SIG-M5 (cell line): ENCODE results near the gene HP1BP3.
"Not testable (repeated sequence)": the region's sequence is repeated elsewhere in the genome, so short reads cannot be mapped to it uniquely, and the experiment has no call there.

Source experiments
- DNase-seq: peaks from one replicate; lab custom pipeline; 2025; lab: John Stamatoyannopoulos, UW

The HP1BP3 gene

GRCh38 chr1:20787029-20787839, at the start of gene HP1BP3:
Gene HP1BP3, minus strand, starts transcription at chr1:20787307. Its CDS starts 6,867 bp downstream, at chr1:20780440.
- DNase-seq = no peak

DNA sequence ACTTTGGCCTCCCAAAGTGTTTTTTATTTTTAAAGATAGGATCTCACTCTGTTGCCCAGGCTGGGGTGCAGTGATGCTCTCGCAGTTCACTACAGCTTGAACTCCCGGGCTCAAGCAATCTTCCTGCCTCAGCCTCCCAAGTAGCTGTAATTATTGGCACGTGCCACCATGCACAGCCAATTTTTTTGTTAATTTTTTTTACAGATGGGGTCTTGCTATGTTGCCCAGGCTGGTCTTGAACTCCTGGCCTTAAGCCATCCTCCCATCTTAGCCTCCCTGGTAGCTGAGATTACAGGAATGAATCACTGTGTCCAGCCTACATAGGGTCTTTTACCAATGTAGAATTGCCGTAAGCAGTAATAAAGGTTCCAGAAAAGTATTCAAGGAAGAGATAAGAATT, 49.1 kb upstream of the HP1BP3 start:
- DNase-seq = no peak

DNA sequence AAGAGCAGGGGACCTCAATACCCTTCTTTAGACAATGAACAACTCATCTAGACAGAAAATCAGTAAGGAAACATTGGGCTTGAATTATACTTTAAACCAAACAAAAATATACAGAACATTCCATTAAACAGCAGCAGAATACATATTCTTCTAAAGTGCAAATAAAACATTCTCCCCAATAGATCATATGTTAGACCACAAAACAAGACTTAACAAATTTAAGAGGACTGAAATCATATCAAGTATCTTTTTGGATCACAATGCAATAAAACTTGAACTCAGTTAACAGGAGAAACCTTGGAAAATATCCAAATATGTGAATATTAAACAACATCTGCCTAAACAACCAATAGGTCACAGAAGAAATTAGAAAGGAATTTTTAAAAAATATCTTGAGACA, 47.7 kb upstream of the HP1BP3 start:
- no peak for DNase-seq

DNA sequence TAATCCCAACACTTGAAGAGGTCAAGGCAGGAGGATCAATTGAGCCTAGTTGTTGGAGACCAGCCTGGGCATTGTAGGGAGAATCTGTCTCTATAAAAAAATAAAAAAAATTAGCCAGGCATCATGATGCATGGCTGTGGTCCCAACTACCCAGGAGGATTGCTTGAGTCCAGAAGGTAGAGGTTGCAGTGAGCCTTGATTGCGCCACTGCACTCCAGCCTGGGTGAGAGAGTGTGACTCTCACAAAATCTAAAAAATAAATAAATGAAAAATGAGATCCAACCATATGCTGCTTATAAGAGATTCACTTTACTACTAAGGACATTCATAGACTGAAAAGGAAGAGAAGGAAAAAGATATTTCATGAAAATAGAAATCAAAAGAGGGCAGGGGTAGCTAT, 47.1 kb upstream of the HP1BP3 start:
- DNase-seq = no peak

DNA sequence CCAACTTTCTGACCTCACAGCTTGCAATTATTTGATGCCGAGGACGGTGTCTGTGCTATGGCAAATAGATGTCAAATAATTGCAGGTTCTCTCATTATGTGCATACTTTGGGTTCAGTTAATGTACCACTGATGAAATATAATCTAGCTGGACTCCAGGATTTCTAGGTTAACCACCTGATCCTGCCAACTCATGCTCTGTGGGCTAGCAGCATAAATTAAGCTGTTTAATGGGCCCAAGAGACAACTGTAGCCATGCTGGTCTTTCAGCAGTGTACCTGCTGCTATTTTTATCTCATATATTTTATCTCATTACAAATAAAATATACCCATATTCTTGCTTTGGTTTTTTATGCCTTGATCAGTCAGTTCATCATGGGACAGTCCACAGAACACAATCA, 43.3 kb upstream of the HP1BP3 start:
- no peak for DNase-seq

GRCh38 chr1:20829946-20830345, 42.8 kb upstream of the HP1BP3 start:
- no peak for DNase-seq

DNA sequence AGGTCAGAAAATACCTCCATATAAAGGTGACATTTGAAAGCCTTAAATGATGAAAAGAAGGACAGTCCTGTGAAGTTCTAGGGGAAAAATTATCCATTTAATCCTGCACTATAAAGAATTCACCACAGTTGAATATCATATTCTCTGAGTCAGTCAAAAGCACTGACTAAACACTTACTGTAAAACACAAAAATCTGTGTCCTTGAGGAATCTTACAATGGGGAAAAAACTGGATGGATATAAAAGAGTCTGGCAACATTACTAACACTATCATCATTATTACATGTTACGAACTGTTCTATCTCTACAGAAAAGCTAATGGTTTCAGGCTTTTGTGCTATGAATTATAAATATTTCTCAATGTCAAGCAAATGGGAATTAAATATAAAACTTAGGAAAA, 42.4 kb upstream of the HP1BP3 start:
- no peak for DNase-seq

DNA sequence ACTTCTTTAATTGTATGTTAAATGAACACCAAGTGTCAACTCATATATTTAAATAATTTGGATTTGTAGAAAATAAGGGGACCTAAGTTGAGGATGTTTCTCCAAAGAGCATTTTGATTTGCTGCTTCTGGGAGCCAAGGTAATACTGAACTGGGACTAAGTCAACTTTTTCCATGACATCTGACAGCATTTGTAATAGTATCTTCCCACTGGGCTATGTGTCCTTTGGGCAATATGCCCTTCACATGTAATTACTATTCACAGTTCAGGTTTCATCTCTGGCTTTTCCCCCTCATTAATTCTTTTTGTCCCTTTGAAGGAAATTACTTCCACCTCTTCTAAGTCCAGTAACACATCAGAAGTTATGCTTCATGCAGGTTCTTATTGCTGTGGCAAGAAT, 36.7 kb upstream of the HP1BP3 start:
- DNase-seq = no peak

GRCh38 chr1:20821466-20821865, 34.4 kb upstream of the HP1BP3 start:
- DNase-seq = no peak

DNA sequence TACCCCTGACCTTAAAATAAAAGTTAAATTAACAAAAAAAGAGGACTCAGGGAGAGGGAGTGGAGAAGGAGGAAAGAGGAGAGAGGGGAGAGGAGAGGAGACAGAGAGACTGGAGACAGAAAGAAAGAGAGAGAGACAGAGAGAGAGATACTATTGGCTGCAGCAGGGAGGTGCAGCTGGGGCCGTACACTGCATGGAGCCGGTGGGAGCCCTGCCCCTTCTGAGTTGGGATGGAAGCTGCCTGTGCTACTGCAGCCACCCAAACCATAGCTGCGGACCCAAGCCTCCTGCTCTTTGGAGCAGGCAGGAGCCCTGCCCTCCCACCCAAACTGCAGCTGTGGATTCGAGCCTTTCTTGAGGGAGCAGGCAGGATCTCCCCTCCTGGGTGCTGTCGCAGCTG, 32.7 kb upstream of the HP1BP3 start:
- no peak for DNase-seq

- DNase-seq = no peak
Measured at GRCh38 chr1:20814534-20814871, 27.4 kb upstream of the HP1BP3 start.

GRCh38 chr1:20811916-20812315, 24.8 kb upstream of the HP1BP3 start:
- DNase-seq = no peak

- no peak for DNase-seq
Measured at GRCh38 chr1:20793236-20793635, 6.1 kb upstream of the HP1BP3 start.

- DNase-seq = no peak
Measured at GRCh38 chr1:20792196-20792595, 5.1 kb upstream of the HP1BP3 start.

- no peak for DNase-seq
Measured at GRCh38 chr1:20790785-20791184, 3.7 kb upstream of the HP1BP3 start.

DNA sequence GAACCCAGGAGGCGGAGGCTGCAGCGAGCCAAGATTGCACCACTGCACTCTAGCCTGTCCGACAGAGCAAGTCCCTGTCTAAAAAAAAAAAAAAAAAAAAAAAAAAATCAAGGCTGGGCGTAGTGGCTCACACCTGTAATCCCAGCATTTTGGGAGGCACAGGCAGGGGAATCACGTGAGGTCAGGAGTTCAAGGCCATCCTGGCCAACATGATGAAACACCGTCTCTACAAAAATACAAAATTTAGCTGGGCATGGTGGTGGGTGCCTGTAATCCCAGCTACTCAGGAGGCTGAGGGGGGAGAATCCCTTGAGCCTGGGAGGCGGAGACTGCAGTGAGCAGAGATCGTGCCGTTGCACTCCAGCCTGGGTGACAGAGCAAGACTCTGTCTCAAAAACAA, 2.5 kb upstream of the HP1BP3 start:
- not testable (repeated sequence) for DNase-seq

GRCh38 chr1:20787840-20788795, 1.0 kb upstream of the HP1BP3 start:
- DNase-seq = no peak

DNA sequence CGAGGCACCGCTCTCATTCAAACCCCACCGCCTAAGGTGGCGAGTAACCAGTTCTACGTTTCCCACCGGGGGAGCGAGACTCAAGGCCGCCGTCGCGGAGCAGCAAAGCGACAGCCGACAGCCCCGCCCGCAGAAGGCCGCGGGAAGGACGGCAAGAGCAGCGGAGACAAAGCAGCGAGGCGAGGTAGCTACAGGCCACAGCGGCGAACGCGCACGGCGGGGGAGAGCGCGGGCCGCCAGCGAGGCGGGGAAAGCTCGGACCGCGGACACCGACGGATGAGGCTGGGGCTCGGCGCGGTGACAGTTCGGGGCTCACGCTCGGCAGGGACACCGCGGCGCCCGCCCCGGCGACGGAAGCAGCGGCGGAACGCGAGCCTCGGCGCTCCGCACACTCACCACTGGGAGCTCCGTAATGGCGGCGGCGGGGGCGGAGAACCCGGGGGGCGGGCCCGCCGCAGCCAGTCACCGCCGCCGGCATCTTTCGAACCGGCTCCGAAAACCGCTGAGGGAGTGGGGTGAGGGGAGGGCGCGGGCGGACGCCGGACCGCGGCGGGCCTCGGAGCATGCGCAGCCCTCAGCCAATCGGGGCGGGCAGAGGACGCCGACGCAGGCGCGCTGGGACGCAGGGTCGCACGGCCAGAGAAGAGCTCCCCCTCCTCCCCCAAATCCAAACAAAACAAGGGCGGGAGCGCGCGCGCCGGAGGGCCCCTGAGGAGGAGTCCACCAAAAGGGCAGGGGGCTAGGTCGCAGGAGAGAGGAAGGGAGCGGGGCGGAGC, 666 bp downstream of the HP1BP3 start:
- peak; percentile 56 for DNase-seq

DNA sequence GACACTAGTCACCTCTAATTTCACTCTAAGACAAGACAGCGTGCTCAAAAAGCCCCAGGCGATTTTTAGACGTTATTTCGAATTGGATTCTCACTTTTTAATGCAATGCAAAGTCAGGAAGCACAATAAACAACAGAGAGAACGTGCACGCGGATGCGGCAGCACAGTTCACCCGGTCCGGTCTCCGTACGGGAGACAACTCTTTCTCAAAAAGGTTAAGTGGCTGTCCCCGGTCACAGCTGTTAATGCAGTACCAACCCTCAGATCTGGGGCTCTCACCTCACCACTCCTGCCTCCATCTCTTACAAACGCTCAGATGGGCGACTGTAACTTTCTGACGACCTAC, 1.2 kb downstream of the HP1BP3 start:
- DNase-seq = no peak

- no peak for DNase-seq
Measured at GRCh38 chr1:20775700-20776099, 11.4 kb downstream of the HP1BP3 start.

DNA sequence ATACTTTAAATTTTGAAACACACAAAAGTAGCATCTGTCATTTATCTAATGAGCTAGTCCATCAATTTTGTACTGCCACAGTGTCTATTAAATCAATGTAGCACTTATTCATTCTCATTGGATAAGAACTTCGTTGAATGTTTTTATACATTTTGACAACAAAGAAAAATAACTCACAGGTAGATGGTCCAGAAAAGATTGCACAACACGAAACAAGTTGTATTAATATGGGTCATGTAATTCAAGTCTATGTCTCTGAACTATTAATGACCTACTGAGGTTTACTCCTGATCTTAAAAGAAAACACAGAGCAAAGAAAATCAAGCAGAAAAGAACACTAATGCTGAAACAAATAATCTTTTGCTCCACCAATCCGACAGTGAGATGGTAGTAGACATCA, 15.3 kb downstream of the HP1BP3 start:
- no peak for DNase-seq

GRCh38 chr1:20770314-20771087, 16.6 kb downstream of the HP1BP3 start:
- DNase-seq = no peak
